Skin epidermis (tissue), 12 donors: Measurements from ENCODE around the gene APOBEC3H.

ENCODE experiments used
- H3K27ac ChIP-seq, 21 experiments: fragments of 200-600 bp; sonication (generic) in 11 of 21; one replicate each; pipeline ENCODE4 v1.5.0; 2020; ENCODE audit warnings: mild to moderate bottlenecking in 3 of 21, inconsistent platforms in 2 of 21, moderate library complexity in 2 of 21
- H3K4me3 ChIP-seq, 7 experiments: fragments of 200-600 bp; sonication (generic) in 2 of 7; one replicate each; pipeline ENCODE4 v1.5.0; 2020; ENCODE audit warnings: inconsistent platforms in 2 of 7, mild to moderate bottlenecking in 2 of 7, moderate library complexity in 1 of 7

APOBEC3H gene

GRCh38 chr22:39149915-39150847 is 53.1 kb downstream of the APOBEC3H start:
- H3K4me3 ChIP-seq, result no peak overlapping the region
- peak overlapping the region in 4 of 21 experiments; percentile 62 to 93 (median 85) for H3K27ac ChIP-seq

- peak overlapping the region in 7 of 21 experiments; percentile 82 to 93 (median 84) for H3K27ac ChIP-seq
- peak overlapping the region in 1 of 7 experiments; percentile 77 for H3K4me3 ChIP-seq
Observed at GRCh38 chr22:39150848-39151215, 53.8 kb downstream of the APOBEC3H start.

DNA sequence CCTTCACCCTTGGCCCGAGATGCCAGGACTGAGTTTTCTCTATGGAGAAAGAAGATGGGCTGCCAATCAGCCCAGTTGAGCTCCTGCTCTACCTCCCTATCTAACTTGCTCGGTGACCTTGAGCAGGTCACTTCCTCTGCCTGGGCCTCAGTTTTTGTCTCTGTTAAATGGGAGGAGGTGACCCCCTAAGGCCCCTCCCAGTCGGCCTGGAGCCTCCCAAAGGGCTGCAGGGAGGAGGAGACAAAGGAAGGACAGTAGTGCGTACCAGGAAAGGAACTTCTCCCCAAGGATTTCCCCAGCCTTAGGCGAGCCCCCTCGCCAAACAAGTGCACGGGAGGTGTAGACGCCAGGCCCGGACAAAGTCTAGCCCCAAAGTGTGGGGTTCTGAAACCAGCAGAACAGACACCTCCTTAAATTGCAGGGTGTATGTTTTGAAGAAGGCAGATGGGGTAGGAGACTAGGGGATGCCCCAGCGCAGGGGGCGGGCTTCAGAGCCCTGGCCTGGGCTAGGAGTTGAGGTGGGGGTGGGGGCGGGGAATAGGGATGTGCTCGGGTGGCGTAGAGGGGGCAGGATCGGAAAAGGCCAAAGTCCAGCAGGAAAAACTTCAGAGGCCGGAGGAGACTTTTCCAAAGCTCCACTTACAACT is 54.4 kb downstream of the APOBEC3H start:
- Histone ChIP-seq H3K27ac (peak overlapping the region in 17 of 21 experiments; percentile 41 to 93 (median 83)), H3K4me3 (peak overlapping the region; percentile 40 to 87 (median 75))

DNA sequence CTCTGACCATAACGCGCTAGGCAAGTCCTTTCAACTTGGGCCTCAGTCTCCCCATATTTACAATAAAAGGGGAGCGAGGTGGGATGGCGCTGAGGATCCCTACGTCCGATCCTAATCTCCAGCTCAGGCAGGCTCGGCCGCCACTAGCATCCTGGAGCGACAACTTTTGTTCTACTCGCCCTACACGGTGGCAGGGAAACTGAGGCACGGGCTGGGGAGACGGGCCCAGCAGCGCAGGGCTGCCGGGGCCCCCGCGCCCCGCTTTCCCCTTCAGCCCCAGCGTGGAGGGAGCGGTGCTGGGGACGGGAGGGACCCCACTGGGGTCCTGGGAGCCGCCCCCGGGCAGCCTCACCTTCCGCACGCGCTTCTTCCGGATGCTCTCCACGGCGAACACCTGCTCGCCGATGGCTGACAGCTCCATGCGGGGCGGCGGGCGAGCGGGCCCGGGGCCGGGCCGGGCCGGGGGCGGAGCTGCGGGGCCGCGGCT is 55.0 kb downstream of the APOBEC3H start:
- Histone ChIP-seq H3K4me3 (peak overlapping the region; percentile 40 to 87 (median 75)), H3K27ac (peak overlapping the region in 20 of 21 experiments; percentile 20 to 93 (median 83))

- H3K27ac ChIP-seq, result peak within 1 kb of the TSS; percentile 20 to 93 (median 83)
- H3K4me3 ChIP-seq, result peak within 1 kb of the TSS; percentile 40 to 87 (median 75)
Observed at GRCh38 chr22:39152511-39153219, 55.6 kb downstream of the APOBEC3H start, which contains the start of gene CBX7. CBX7 (minus strand) TSS chr22:39152680; CDS start chr22:39152444, 236 bp downstream.

GRCh38 chr22:39153220-39153717 is 56.2 kb downstream of the APOBEC3H start:
- Histone ChIP-seq H3K27ac (peak overlapping the region in 19 of 21 experiments; percentile 12 to 87 (median 72)), H3K4me3 (peak overlapping the region; percentile 39 to 80 (median 71))
